ENCODE measurements around the gene NEXN. TPM values are rescaled to one million over a fixed set of nuclear protein-coding genes. Genes with fewer than 3 reads are reported as not detected.
A peak's percentile ranks its signal among the peaks of the same experiment; 100 is the strongest.

NEXN gene
- total and polyA plus RNA-seq, 10 donors = 3.4 to 9.9 (median 6.1) TPM

DNA sequence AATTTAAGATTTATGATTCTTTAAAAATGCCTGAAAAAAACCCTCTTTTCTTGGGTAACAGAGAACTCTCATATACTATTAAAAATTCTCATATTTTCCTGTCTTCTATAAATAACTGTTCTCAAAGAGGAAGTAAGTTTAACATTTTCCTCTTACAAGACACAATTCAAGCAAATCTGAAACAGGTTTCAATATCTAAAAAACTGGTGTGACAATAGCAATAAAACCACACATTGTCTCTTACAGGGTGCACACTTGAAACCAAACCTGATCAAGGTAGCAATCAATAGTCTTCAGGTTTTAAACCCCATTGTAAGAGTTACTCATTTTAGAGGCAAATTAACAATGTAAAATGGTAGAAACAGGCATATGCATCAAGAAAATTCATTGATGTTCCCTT lies 62.4 kb downstream of the NEXN start:
- Histone ChIP-seq H3K27ac (peak overlapping the region in 4 of 8 donors; percentile 7 to 47 (median 24)), H3K4me1 (peaks cover 12 to 66% (median 38%) of the 10 kb centered on the region in 6 donors)
- intact Hi-C loops (cut with DNase I; ENCODE audit: low total_unique reads) = no loop called here

DNA sequence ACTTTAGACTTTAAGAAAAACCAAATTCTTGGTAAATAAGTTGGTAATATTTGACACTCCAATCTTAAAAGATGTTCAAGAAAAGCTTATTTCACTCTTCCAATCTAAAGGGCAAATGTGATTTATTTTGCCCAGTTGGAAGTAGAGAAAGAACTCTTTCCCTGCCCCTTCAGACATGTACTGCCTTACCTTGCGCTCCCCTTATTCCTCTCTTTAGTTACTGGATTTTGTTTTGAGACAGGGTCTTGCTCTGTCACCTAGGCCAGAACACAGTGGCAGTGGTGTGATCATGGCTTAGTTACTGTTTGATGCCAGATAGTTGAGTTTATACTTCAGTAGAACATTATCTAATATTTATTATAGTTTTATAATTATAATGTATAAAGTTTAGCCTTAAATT lies 62.9 kb downstream of the NEXN start:
- Histone ChIP-seq H3K4me1 (peaks cover 12 to 66% (median 38%) of the 10 kb centered on the region in 6 donors), H3K27ac (peak overlapping the region in 4 of 8 donors; percentile 7 to 47 (median 24)), H3K36me3 (peaks cover 0 to 100% (median 68%) of the 10 kb centered on the region in 6 donors), H3K4me3 (no peak overlapping the region), H3K27me3 (replicated peaks in 1 of 7) (no peaks in the 10 kb centered on the region), H3K9me3 (no peaks in the 10 kb centered on the region)
- intact Hi-C loops (cut with DNase I; ENCODE audit: low total_unique reads) = no loop called here
- 95 to 100% (median 100%) methylated on average over 1 of the region's 1 CpG for WGBS, 5 donors
- TF ChIP-seq POLR2A (IDR thresholded peaks at IDR 0.05) = no peak
- TF ChIP-seq, protein P1, sequence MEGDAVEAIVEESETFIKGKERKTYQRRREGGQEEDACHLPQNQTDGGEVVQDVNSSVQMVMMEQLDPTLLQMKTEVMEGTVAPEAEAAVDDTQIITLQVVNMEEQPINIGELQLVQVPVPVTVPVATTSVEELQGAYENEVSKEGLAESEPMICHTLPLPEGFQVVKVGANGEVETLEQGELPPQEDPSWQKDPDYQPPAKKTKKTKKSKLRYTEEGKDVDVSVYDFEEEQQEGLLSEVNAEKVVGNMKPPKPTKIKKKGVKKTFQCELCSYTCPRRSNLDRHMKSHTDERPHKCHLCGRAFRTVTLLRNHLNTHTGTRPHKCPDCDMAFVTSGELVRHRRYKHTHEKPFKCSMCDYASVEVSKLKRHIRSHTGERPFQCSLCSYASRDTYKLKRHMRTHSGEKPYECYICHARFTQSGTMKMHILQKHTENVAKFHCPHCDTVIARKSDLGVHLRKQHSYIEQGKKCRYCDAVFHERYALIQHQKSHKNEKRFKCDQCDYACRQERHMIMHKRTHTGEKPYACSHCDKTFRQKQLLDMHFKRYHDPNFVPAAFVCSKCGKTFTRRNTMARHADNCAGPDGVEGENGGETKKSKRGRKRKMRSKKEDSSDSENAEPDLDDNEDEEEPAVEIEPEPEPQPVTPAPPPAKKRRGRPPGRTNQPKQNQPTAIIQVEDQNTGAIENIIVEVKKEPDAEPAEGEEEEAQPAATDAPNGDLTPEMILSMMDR (IDR thresholded peaks at IDR 0.05 in 8 of 11, conservative IDR thresholded peaks at IDR 0.05 in 3 of 11) = no peak
- no peak for TF ChIP-seq POLR2AphosphoS5 (IDR thresholded peaks at IDR 0.05)
- DNase-seq = no peak

More for the DNA sequence above, 62.4 kb downstream of the NEXN start:
- Histone ChIP-seq H3K27me3 (replicated peaks in 1 of 7) (no peaks in the 10 kb centered on the region), H3K36me3 (peaks cover 0 to 100% (median 66%) of the 10 kb centered on the region in 6 donors), H3K9me3 (no peaks in the 10 kb centered on the region), H3K4me3 (no peak overlapping the region)
- no peak for DNase-seq
- TF ChIP-seq, protein P1 (IDR thresholded peaks at IDR 0.05 in 8 of 11, conservative IDR thresholded peaks at IDR 0.05 in 3 of 11) = no peak
- no peak for TF ChIP-seq POLR2AphosphoS5 (IDR thresholded peaks at IDR 0.05)
- no peak for TF ChIP-seq POLR2A (IDR thresholded peaks at IDR 0.05)

- Histone ChIP-seq H3K27ac (no peak overlapping the region), H3K4me1 (peaks cover 12 to 48% (median 31%) of the 10 kb centered on the region in 6 donors), H3K4me3 (no peak overlapping the region), H3K36me3 (peaks cover 0 to 100% (median 76%) of the 10 kb centered on the region in 6 donors), H3K9me3 (no peaks in the 10 kb centered on the region), H3K27me3 (replicated peaks in 1 of 7) (no peaks in the 10 kb centered on the region)
- 94 to 99% (median 96%) methylated on average over 3 of the region's 3 CpGs for WGBS, 5 donors
- DNase-seq = no peak
- intact Hi-C loops (cut with DNase I; ENCODE audit: low total_unique reads) = no loop called here
- TF ChIP-seq POLR2AphosphoS5 (IDR thresholded peaks at IDR 0.05) = no peak
- TF ChIP-seq, protein P1 (IDR thresholded peaks at IDR 0.05 in 8 of 11, conservative IDR thresholded peaks at IDR 0.05 in 3 of 11) = no peak
- no peak for TF ChIP-seq POLR2A (IDR thresholded peaks at IDR 0.05)
Observed at GRCh38 chr1:77953907-77954306, 65.5 kb downstream of the NEXN start.

GRCh38 chr1:77954521-77954920 lies 66.1 kb downstream of the NEXN start:
- H3K9me3 ChIP-seq = no peaks in the 10 kb centered on the region
- H3K4me3 ChIP-seq = no peak overlapping the region
- TF ChIP-seq POLR2A (IDR thresholded peaks at IDR 0.05) = no peak
- TF ChIP-seq, protein P1 (IDR thresholded peaks at IDR 0.05 in 8 of 11, conservative IDR thresholded peaks at IDR 0.05 in 3 of 11) = no peak
- TF ChIP-seq POLR2AphosphoS5 (IDR thresholded peaks at IDR 0.05) = no peak
- intact Hi-C loops (cut with DNase I; ENCODE audit: low total_unique reads) = no loop called here
- peaks cover 12 to 42% (median 25%) of the 10 kb centered on the region in 6 donors for H3K4me1 ChIP-seq
- H3K27me3 ChIP-seq (replicated peaks in 1 of 7) = no peaks in the 10 kb centered on the region
- 95 to 98% (median 96%) methylated on average over 2 of the region's 2 CpGs for WGBS, 5 donors
- H3K27ac ChIP-seq = no peak overlapping the region
- DNase-seq = no peak
- H3K36me3 ChIP-seq = peaks cover 0 to 100% (median 82%) of the 10 kb centered on the region in 6 donors
